GM10266 (cell line): Measurements from ENCODE around the gene GATAD2A.
A peak's percentile ranks its signal among the peaks of the same experiment; 100 is the strongest.

ENCODE experiments used
- DNase-seq: peaks from one replicate; pipeline ENCODE4 v3.0.0; 2012; ENCODE audit errors: extremely low spot score
- TF ChIP-seq, protein P1 (sequence below): IDR thresholded peaks from 2 replicates; pipeline ENCODE4 v1.5.1; 2012; ENCODE audit warnings: mild to moderate bottlenecking, low read depth; ENCODE audit not compliant: control insufficient read depth, insufficient read depth; ENCODE audit errors: missing control alignments

Gene GATAD2A

GRCh38 chr19:19535311-19536191 is 130.1 kb downstream of the GATAD2A start:
- no peak for DNase-seq
- TF ChIP-seq, protein P1, sequence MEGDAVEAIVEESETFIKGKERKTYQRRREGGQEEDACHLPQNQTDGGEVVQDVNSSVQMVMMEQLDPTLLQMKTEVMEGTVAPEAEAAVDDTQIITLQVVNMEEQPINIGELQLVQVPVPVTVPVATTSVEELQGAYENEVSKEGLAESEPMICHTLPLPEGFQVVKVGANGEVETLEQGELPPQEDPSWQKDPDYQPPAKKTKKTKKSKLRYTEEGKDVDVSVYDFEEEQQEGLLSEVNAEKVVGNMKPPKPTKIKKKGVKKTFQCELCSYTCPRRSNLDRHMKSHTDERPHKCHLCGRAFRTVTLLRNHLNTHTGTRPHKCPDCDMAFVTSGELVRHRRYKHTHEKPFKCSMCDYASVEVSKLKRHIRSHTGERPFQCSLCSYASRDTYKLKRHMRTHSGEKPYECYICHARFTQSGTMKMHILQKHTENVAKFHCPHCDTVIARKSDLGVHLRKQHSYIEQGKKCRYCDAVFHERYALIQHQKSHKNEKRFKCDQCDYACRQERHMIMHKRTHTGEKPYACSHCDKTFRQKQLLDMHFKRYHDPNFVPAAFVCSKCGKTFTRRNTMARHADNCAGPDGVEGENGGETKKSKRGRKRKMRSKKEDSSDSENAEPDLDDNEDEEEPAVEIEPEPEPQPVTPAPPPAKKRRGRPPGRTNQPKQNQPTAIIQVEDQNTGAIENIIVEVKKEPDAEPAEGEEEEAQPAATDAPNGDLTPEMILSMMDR = no peak

DNA sequence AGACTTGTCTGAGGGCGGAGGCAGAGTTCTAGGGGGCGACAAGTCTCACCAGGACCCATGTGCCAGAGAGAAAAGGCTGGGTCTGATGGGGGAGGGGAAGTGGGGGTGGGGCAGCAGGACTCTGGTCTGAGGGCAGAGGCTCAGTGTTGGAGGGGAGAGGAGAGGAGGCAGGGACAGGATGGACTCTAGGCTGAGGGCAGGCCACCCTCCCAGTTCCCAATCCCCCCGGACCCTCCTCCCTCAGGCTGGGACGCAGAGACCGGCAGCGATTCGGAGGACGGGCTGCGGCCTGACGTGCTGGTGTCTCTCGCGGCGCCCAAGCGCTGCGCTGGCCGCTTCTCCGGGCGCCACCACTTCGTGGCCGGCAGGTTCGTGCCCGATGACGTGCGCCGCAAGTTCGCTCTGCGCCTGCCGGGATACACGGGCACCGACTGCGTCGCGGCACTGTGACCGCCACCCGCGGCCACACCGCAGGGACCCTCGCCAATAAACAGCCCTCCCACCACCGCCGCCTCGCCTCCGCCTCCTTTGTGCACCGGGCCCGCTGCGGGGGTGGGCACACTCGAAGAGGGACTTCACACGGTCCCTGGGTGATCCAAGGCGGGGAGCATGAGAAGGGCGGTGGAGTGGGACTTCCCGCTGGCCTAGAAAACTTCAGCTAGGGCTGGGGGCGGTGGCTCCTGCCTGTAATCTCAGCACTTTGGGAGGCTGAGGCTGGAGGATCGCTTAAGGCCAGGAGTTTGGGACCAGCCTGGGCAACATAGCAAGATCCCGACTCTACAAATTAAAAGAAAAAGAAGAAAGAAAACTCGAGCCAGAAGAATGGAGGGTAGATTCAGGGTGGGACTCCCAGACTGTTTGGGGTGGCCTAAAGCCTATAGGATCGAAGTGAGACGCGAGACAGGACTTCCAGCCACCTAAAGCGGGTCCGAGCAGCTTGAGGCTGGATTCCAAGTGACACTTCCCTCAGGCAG is 131.9 kb downstream of the GATAD2A start:
- no peak for DNase-seq

DNA sequence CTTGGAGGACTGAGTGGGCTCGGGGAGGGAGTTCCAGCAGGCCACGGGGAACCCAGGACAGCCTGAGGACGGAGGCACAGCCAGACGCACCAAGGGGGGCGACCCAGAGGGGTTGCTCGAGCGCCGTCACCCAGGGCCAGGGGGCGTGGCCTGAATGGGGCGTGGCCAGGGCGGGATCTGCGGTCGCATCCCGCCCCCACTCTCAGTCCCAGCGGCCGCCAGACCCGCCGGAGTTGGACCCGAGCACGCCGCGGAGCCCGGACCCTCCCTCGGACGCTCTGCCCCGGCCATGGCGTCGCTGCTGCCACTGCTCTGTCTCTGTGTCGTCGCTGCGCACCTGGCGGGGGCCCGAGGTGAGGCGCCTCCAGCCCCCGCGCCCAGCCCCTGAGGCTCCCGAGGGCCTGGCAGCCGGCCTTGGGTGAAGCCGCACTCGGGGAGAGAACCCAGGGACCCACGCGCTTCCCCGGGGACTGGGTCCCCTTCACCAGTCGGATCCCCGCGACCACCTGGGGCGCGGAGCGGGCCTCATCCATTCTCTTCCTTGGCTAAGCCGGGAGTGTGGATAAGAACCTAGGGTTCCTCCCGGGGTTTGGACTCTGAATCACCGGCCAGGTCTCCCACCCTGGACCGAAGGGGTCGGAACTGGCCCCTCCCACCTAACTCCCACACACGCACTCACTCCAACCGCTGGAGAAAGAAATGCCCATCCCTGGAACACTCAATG is 132.7 kb downstream of the GATAD2A start, which contains the start of gene CILP2:
Gene CILP2 (plus strand): TSS at position 205 of the 724 bp plus-strand sequence. CDS start 85 bp downstream, at position 290.
- TF ChIP-seq, protein P1 = no peak
- DNase-seq = peak; percentile 78

More for the DNA sequence above, 131.9 kb downstream of the GATAD2A start:
- TF ChIP-seq, protein P1 = no peak

- DNase-seq = no peak
- TF ChIP-seq, protein P1 = no peak
Observed at GRCh38 chr19:19538785-19539166, 133.3 kb downstream of the GATAD2A start.

DNA sequence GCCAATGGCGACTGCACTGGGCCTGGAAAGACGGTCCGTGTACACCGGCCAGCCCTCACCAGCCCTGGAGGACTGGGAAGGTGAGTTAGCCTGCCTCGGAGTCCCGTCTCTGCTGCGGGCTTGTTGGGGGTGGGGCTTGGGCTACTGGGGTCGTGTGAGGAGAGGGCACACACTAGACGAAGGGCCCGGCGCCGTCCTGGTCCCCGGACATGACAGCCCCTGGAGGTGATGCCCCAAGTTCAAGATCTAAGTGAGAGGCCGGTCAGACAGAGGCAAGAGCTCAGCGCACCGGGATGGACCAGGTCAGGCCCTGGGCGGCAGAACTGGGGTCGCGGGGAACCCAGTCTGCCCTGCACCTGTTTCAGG is 134.2 kb downstream of the GATAD2A start:
- TF ChIP-seq, protein P1 = no peak
- no peak for DNase-seq

DNA sequence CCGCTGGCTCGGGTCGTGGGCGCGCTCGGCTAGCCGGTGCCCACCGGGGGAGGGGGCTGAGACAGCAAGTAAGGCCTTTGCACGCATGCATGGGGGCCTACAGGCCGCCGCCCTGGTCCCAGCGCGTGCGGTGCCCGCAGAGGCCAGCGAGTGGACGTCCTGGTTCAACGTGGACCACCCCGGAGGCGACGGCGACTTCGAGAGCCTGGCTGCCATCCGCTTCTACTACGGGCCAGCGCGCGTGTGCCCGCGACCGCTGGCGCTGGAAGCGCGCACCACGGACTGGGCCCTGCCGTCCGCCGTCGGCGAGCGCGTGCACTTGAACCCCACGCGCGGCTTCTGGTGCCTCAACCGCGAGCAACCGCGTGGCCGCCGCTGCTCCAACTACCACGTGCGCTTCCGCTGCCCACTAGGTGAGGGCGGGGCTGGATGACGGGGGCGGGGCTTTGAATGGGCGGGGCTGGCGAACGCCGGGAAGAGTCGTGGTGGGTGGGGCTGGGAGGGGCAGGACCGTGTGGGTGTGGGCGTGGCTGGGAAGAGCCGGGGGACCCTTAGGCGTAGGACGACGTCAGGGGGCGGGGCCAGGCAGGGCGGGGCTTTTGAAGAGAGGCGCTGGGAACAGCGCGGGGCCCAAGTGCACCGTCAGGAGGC is 134.7 kb downstream of the GATAD2A start:
- TF ChIP-seq, protein P1 = no peak
- DNase-seq = peak; percentile 85
